Measurements from ENCODE around the gene PVALEF. TPM values are rescaled to one million over a fixed set of nuclear protein-coding genes. Genes with fewer than 3 reads are reported as not detected.

Gene PVALEF
- total and polyA plus RNA-seq, 2 donors (not counting 3 experiments of a cell fraction or from before 2014, with no cell fraction given): not detected

DNA sequence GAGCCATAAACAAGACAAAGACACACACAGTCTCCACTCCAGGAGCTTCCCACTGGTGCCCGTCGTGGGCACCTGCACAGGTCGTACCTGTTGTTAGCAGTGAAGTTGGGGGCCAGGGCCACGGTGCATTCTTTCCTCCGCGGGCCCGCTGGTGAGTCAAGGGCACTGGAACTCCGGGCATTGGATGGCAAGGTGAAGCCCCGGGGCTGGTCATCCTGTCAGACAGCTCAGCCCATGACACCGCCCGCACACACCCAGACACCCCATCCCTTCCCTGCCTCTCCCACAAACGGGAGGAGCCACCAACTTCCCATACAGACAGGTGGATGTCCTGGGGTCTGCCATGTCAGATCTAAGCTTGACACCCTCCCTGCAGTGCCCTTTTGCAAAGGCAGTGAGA lies 41.4 kb downstream of the PVALEF start:
- TF ChIP-seq MYC (IDR thresholded peaks at IDR 0.05; ENCODE audit: low read depth, low read length) (no peak), JUN (IDR thresholded peaks at IDR 0.05; ENCODE audit: borderline replicate concordance, insufficient read depth, insufficient read length, low read depth) (no peak)
- Histone ChIP-seq H3K4me2 (ENCODE audit: insufficient read depth, low read length) (no peak overlapping the region), H3K79me2 (ENCODE audit: control insufficient read depth, insufficient read depth, low read length) (no peaks in the 10 kb centered on the region), H2AFZ (ENCODE audit: low read depth, low read length) (no peak overlapping the region), H3K4me3 (replicated peaks in 1 of 3; ENCODE audit: insufficient read depth in 1 of 3, low read depth in 1 of 3, low read length in 3 of 3) (no peak overlapping the region), H3K9me1 (replicated peaks; ENCODE audit: control insufficient read depth, extremely low read depth, insufficient read depth, low read length) (no peaks in the 10 kb centered on the region), H3K9me3 (replicated peaks; ENCODE audit: control insufficient read depth, insufficient read depth, low read length) (no peaks in the 10 kb centered on the region), H3K27me3 (ENCODE audit: control insufficient read depth in 2 of 2, insufficient read depth in 2 of 2, low read length in 2 of 2) (no peaks in the 10 kb centered on the region), H3K4me1 (ENCODE audit: control insufficient read depth, extremely low read depth, insufficient read depth, low read length) (peaks cover 6% of the 10 kb centered on the region), H3K27ac (ENCODE audit: insufficient read depth, low read depth, low read length) (no peak overlapping the region), H3K9ac (replicated peaks; ENCODE audit: extremely low read depth, insufficient read depth, low read length) (no peak overlapping the region), H4K20me1 (replicated peaks; ENCODE audit: control insufficient read depth, extremely low read depth, insufficient read depth, low read length) (no peaks in the 10 kb centered on the region), H3K36me3 (ENCODE audit: control insufficient read depth in 2 of 2, extremely low read depth in 1 of 2, insufficient read depth in 2 of 2, low read length in 2 of 2) (peaks cover 0 to 4% of the 10 kb centered on the region in 2 experiments)
- FAIRE-seq: no peak
- BruUV-seq (replicated peaks): no TSS peak
- DNase-seq (ENCODE audit: low read depth, low spot score): no peak
- intact Hi-C loops (cut with micrococcal nuclease): no loop called here
- ChIA-PET CTCF (interaction anchor here (1.1 kb wide), 1 partner anchor 49 kb away, joined by 4 read pairs; no protein-coding TSS in a partner anchor), POLR2A (no interaction called here)
- dilution Hi-C loops (cut with MboI; ENCODE audit: extremely low pct_ligation_motif_present, low sequenced_read_pairs): no loop called here

DNA sequence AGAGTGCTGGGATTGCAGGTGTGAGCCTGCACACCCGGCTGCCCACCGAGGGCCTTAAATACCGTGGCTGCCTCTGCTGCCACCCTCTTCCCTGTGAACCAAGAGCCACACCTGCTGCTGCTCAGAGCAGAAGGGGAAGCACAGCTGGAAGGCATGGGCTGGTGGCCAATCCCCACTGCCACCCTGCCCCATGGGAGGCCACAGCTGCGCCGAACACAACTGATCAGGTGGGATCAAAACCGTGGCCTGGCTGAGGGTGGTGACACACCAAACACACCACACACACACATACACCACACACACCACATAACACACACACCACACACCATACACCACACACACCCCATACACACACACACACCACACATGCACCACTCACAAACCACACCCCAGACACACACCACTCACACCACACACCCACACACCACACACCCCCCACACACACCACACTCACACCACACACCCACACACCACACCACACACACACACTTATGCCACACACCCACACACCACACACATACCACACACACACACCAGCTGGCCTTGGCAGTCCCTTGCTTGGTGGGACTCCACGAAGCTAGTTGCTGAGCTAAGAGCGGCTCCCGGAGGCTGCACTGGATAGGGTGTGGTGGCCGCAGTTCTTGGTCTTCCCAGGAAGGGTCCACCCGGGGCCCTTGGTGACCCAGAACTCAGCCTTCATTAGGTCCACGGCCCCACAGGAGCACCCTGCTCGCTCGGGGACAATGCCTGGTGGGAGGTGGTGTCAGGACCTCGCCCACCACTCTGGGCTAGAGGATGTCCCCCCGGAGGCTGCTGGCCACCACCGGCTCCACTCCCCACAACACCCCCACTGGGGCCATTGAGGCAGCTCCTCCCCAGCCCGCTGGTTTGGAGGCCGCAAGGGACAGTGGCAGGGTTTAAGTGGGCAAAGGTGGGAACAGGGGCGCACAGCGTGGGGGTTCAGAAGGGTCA lies 42.6 kb downstream of the PVALEF start:
- Histone ChIP-seq H3K4me2 (ENCODE audit: insufficient read depth, low read length) (no peak overlapping the region), H3K79me2 (ENCODE audit: control insufficient read depth, insufficient read depth, low read length) (no peaks in the 10 kb centered on the region), H3K36me3 (ENCODE audit: control insufficient read depth in 2 of 2, extremely low read depth in 1 of 2, insufficient read depth in 2 of 2, low read length in 2 of 2) (peaks cover 0 to 4% of the 10 kb centered on the region in 2 experiments), H3K9me3 (replicated peaks; ENCODE audit: control insufficient read depth, insufficient read depth, low read length) (no peaks in the 10 kb centered on the region), H3K27ac (ENCODE audit: insufficient read depth, low read depth, low read length) (no peak overlapping the region), H4K20me1 (replicated peaks; ENCODE audit: control insufficient read depth, extremely low read depth, insufficient read depth, low read length) (no peaks in the 10 kb centered on the region), H3K4me1 (ENCODE audit: control insufficient read depth, extremely low read depth, insufficient read depth, low read length) (peaks cover 6% of the 10 kb centered on the region), H3K9me1 (replicated peaks; ENCODE audit: control insufficient read depth, extremely low read depth, insufficient read depth, low read length) (no peaks in the 10 kb centered on the region), H2AFZ (ENCODE audit: low read depth, low read length) (no peak overlapping the region), H3K9ac (replicated peaks; ENCODE audit: extremely low read depth, insufficient read depth, low read length) (no peak overlapping the region), H3K27me3 (ENCODE audit: control insufficient read depth in 2 of 2, insufficient read depth in 2 of 2, low read length in 2 of 2) (no peaks in the 10 kb centered on the region), H3K4me3 (replicated peaks in 1 of 3; ENCODE audit: insufficient read depth in 1 of 3, low read depth in 1 of 3, low read length in 3 of 3) (no peak overlapping the region)
- POLR2A ChIA-PET: no interaction called here
- dilution Hi-C loops (cut with MboI; ENCODE audit: extremely low pct_ligation_motif_present, low sequenced_read_pairs) (no loop called here), intact Hi-C loops (cut with micrococcal nuclease) (no loop called here)
- CTCF ChIA-PET: interaction anchor here (0.8 to 1.1 kb wide), 2 partner anchors 9 to 50 kb away, joined by 3 to 4 read pairs; no protein-coding TSS in a partner anchor
- DNase-seq (ENCODE audit: low read depth, low spot score): no peak
- no TSS peak for BruUV-seq (replicated peaks)
- TF ChIP-seq JUN (IDR thresholded peaks at IDR 0.05; ENCODE audit: borderline replicate concordance, insufficient read depth, insufficient read length, low read depth) (no peak), EZH2 (IDR thresholded peaks at IDR 0.05; ENCODE audit: borderline replicate concordance, low read depth, low read length, severe bottlenecking) (no peak), GATA2 (IDR thresholded peaks at IDR 0.05; ENCODE audit: insufficient read depth, insufficient read length, low read depth, low read length) (no peak), MYC (IDR thresholded peaks at IDR 0.05; ENCODE audit: low read depth, low read length) (no peak), POLR2A (IDR thresholded peaks at IDR 0.05; ENCODE audit: low read depth, low read length) (no peak), FOS (IDR thresholded peaks at IDR 0.05; ENCODE audit: borderline replicate concordance, insufficient read depth, low read length) (no peak)
- TF ChIP-seq, protein P1, sequence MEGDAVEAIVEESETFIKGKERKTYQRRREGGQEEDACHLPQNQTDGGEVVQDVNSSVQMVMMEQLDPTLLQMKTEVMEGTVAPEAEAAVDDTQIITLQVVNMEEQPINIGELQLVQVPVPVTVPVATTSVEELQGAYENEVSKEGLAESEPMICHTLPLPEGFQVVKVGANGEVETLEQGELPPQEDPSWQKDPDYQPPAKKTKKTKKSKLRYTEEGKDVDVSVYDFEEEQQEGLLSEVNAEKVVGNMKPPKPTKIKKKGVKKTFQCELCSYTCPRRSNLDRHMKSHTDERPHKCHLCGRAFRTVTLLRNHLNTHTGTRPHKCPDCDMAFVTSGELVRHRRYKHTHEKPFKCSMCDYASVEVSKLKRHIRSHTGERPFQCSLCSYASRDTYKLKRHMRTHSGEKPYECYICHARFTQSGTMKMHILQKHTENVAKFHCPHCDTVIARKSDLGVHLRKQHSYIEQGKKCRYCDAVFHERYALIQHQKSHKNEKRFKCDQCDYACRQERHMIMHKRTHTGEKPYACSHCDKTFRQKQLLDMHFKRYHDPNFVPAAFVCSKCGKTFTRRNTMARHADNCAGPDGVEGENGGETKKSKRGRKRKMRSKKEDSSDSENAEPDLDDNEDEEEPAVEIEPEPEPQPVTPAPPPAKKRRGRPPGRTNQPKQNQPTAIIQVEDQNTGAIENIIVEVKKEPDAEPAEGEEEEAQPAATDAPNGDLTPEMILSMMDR (IDR thresholded peaks at IDR 0.05; ENCODE audit: extremely low read depth in 1 of 2, insufficient read depth in 1 of 2, low read depth in 1 of 2, low read length in 2 of 2): no peak
- TF ChIP-seq, protein P2, sequence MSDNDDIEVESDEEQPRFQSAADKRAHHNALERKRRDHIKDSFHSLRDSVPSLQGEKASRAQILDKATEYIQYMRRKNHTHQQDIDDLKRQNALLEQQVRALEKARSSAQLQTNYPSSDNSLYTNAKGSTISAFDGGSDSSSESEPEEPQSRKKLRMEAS (IDR thresholded peaks at IDR 0.05; ENCODE audit: insufficient read depth, insufficient read length): no peak
- FAIRE-seq: no peak
